A673 (cell line): ENCODE results near the gene AMOTL1. TPM values are rescaled to one million over a fixed set of nuclear protein-coding genes. Genes with fewer than 3 reads are reported as not detected.

ENCODE experiments used
- BruUV-seq: library from RNA; stranded (reverse); fragments of 400-500 nt; replicated peaks from 2 replicates; lab custom pipeline; 2021; lab: Mats Ljungman, UMichigan
- CTCF ChIA-PET: fragments of 300-600 bp; sonication (Branson Sonifier 250); formaldehyde crosslinking; loops from one replicate; lab custom pipeline; 2022; ENCODE audit warnings: antibody characterized with exemption; lab: Charles Lee
- POLR2A ChIA-PET: fragments of 300-600 bp; sonication (Branson Sonifier 250); formaldehyde crosslinking; loops from one replicate; lab custom pipeline; 2022; ENCODE audit warnings: antibody characterized with exemption; ENCODE audit not compliant: low non-redundant PET; lab: Charles Lee
- DNase-seq: peaks from one replicate; pipeline ENCODE4 v3.0.0-alpha.2; 2015; ENCODE audit warnings: low spot score
- H3K27ac ChIP-seq: fragments of 200-600 bp; sonication (generic); 2 replicates; pipeline ENCODE4 v1.5.1; 2016; ENCODE audit warnings: mixed run types, low read depth, mild to moderate bottlenecking, mixed read lengths, antibody characterized with exemption, low read length; ENCODE audit not compliant: poor library complexity, severe bottlenecking
- H3K27me3 ChIP-seq: fragments of 200-600 bp; sonication (generic); replicated peaks from 2 replicates; pipeline ENCODE4 v1.6.1; 2017; ENCODE audit warnings: mixed run types, low read depth, mild to moderate bottlenecking, mixed read lengths, antibody characterized with exemption, low read length; ENCODE audit not compliant: insufficient read depth, poor library complexity
- H3K36me3 ChIP-seq: fragments of 200-600 bp; sonication (generic); 2 replicates; pipeline ENCODE4 v1.6.1; 2016; ENCODE audit warnings: mixed run types, mild to moderate bottlenecking, mixed read lengths, antibody characterized with exemption, low read length; ENCODE audit not compliant: insufficient read depth, poor library complexity, severe bottlenecking
- H3K4me1 ChIP-seq: fragments of 200-600 bp; sonication (generic); 2 replicates; pipeline ENCODE4 v1.6.1; 2017; ENCODE audit warnings: mixed run types, mild to moderate bottlenecking, mixed read lengths, antibody characterized with exemption, low read length; ENCODE audit not compliant: insufficient read depth, poor library complexity, severe bottlenecking
- H3K4me3 ChIP-seq: fragments of 200-600 bp; sonication (generic); 2 replicates; pipeline ENCODE4 v1.5.1; 2016; ENCODE audit warnings: low read depth, mixed run types, mild to moderate bottlenecking, mixed read lengths, low read length; ENCODE audit not compliant: poor library complexity, severe bottlenecking
- H3K9me3 ChIP-seq: fragments of 200-600 bp; sonication (generic); 2 replicates; pipeline ENCODE4 v1.6.1; 2016; ENCODE audit warnings: mixed run types, low read depth, mild to moderate bottlenecking, mixed read lengths, antibody characterized with exemption, low read length; ENCODE audit not compliant: poor library complexity, severe bottlenecking
- EZH2 ChIP-seq: fragments of 200-600 bp; sonication (generic); IDR thresholded peaks from 2 replicates; pipeline ENCODE4 v1.6.1; 2017; ENCODE audit warnings: borderline replicate concordance, low read depth, mild to moderate bottlenecking, mixed read lengths, antibody characterized with exemption, low read length; ENCODE audit not compliant: poor library complexity, severe bottlenecking
- intact Hi-C: fragments of 100-400 bp; cut with micrococcal nuclease; formaldehyde crosslinking; loops from one replicate; pipeline ENCODE4 v1.10.0; 2022; ENCODE audit not compliant: unreplicated experiment
- total RNA-seq: library from RNA; stranded (reverse); gene quantifications from 2 replicates; pipeline ENCODE4 v1.2.3, GENCODE V29; 2021
- TF ChIP-seq, protein P1 (sequence below): fragments of 300-800, 200-600 bp; sonication (generic); conservative IDR thresholded peaks from 2 replicates; pipeline ENCODE4 v1.5.1; 2017; ENCODE audit warnings: low read depth, mild to moderate bottlenecking, antibody characterized with exemption, low read length, moderate library complexity, mixed read lengths

AMOTL1 gene
- total RNA-seq, 1 experiment from 2014 or later: 68.5 TPM

DNA sequence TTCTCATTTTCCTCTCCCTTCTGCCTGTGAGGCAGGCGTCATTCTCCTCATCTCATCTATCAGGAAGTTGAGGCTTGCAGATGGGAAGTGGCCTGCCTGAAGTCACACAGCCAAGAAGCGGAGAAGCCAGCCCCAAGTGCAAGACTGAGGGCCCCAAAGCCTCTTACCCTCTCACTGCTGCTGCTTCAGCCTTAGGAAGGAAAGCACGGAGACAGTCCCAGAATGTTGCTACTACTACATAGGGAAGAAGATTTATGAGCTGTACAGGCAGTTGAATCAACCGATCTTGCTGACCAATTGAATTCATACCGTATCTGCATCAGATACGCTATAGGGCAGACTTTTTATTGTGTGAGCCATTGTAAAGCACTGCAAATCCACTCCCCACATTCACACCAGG lies 116.2 kb downstream of the AMOTL1 start:
- no peak for DNase-seq
- no peaks in the 10 kb centered on the region for H3K4me1 ChIP-seq
- H3K4me3 ChIP-seq: no peak overlapping the region
- H3K36me3 ChIP-seq: no peaks in the 10 kb centered on the region
- peaks cover 4% of the 10 kb centered on the region for H3K9me3 ChIP-seq
- ChIA-PET POLR2A (no interaction called here), CTCF (no interaction called here)
- intact Hi-C loops: no loop called here
- no peaks in the 10 kb centered on the region for H3K27me3 ChIP-seq
- no peak overlapping the region for H3K27ac ChIP-seq
- TF ChIP-seq EZH2: no peak
- TF ChIP-seq, protein P1, sequence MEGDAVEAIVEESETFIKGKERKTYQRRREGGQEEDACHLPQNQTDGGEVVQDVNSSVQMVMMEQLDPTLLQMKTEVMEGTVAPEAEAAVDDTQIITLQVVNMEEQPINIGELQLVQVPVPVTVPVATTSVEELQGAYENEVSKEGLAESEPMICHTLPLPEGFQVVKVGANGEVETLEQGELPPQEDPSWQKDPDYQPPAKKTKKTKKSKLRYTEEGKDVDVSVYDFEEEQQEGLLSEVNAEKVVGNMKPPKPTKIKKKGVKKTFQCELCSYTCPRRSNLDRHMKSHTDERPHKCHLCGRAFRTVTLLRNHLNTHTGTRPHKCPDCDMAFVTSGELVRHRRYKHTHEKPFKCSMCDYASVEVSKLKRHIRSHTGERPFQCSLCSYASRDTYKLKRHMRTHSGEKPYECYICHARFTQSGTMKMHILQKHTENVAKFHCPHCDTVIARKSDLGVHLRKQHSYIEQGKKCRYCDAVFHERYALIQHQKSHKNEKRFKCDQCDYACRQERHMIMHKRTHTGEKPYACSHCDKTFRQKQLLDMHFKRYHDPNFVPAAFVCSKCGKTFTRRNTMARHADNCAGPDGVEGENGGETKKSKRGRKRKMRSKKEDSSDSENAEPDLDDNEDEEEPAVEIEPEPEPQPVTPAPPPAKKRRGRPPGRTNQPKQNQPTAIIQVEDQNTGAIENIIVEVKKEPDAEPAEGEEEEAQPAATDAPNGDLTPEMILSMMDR: no peak
- no TSS peak for BruUV-seq

DNA sequence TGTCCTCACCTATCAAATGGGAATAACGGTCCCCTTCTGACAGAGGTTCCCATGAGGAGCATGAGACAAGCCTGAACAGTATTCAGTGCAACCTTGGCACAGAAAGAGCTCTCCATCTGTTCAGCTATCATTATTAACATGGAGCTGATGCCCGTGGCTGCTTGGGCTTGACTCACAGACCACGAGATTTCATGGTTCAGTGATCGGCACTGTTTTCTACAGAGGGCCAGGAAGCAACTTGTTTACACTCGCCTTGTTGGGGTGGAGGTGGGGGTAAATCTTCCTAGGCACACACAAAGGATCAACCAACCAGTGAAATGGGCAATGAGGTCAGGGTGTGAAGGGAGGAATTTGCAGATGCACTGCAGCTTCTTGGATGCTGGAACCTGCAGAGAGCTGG lies 117.0 kb downstream of the AMOTL1 start:
- Histone ChIP-seq H3K4me3 (no peak overlapping the region), H3K27ac (no peak overlapping the region), H3K36me3 (no peaks in the 10 kb centered on the region), H3K9me3 (peaks cover 4% of the 10 kb centered on the region), H3K4me1 (no peaks in the 10 kb centered on the region), H3K27me3 (no peaks in the 10 kb centered on the region)
- BruUV-seq: no TSS peak
- intact Hi-C loops: no loop called here
- peak; percentile 30 for DNase-seq
- CTCF ChIA-PET: interaction anchor here (0.9 kb wide), 1 partner anchor 84 kb away, joined by 3 read pairs; no protein-coding TSS in a partner anchor
- POLR2A ChIA-PET: no interaction called here
- TF ChIP-seq EZH2: no peak
- TF ChIP-seq, protein P1: no peak

DNA sequence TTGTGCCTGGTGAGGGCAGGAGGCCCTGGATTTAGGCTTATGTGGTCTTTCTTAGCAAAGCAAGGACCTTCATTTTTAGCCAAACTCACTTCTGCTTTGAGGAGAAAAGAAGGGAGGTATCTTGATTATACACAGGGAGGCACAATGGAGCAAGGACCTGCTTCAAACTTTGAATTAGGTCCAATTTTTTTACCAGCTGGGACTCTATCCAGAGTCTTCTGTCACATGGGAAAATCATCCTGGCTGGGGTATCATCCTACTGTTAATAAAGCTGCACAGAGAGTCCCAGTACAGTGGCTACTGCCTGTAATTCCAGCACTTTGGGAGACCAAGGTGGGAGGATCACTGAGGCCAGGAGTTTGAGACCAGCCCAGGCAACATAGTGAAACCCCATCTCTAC lies 117.4 kb downstream of the AMOTL1 start:
- Histone ChIP-seq H3K27ac (no peak overlapping the region), H3K9me3 (peaks cover 4% of the 10 kb centered on the region), H3K36me3 (no peaks in the 10 kb centered on the region), H3K4me1 (no peaks in the 10 kb centered on the region), H3K4me3 (no peak overlapping the region), H3K27me3 (no peaks in the 10 kb centered on the region)
- TF ChIP-seq, protein P1: no peak
- TF ChIP-seq EZH2: no peak
- ChIA-PET CTCF (interaction anchor here (0.5 to 0.9 kb wide), 2 partner anchors 22 to 83 kb away, joined by 3 to 4 read pairs; no protein-coding TSS in a partner anchor), POLR2A (no interaction called here)
- no peak for DNase-seq
- intact Hi-C loops: no loop called here
- BruUV-seq: no TSS peak
